ENCODE results near the gene RNASE4.
"Not testable (repeated sequence)": the region's sequence is repeated elsewhere in the genome, so short reads cannot be mapped to it uniquely, and the experiment has no call there.

The RNASE4 gene, protein sequence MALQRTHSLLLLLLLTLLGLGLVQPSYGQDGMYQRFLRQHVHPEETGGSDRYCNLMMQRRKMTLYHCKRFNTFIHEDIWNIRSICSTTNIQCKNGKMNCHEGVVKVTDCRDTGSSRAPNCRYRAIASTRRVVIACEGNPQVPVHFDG

DNA sequence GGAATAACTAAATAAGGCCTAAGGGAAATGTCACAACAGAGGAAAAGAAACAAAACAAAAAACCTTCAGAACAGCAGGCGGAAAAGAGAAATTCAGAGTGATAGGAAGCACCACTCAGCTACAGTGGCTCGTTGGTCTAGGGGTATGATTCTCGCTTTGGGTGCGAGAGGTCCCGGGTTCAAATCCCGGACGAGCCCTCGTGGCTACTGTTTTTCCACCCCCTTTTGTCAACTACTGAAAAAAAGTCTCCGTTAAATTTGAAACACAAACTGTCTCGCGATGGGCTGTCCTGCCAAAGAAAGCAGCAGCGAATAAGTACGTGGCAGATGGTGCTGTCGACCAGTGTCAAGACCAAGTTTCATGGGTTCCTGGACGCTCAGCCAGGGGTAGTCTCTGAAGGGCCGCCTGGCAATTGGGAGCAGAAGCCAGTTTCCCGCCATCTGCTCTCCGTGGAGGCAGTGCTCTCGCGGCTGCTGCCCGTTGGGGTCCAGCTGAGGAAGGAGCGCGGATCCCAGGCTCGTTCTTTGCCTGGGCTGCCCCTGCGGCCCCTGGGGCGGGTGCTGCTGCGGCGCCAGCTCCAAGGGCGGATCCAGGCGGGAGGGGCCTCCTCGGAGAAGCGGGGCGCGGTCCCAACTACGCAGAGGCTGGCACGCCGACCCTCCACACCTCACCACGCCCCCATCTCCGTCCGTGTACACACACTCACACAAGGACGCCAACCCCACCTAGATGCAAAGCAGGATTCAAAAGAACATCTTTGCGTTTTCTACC is at the start of gene RNASE4:
Gene RNASE4, plus strand, starts transcription at position 670 of the 771 bp plus-strand sequence. CDS start 14,812 bp downstream, outside the sequence.
- DNase-seq (ENCODE audit: low read depth), result peak; percentile 75

DNA sequence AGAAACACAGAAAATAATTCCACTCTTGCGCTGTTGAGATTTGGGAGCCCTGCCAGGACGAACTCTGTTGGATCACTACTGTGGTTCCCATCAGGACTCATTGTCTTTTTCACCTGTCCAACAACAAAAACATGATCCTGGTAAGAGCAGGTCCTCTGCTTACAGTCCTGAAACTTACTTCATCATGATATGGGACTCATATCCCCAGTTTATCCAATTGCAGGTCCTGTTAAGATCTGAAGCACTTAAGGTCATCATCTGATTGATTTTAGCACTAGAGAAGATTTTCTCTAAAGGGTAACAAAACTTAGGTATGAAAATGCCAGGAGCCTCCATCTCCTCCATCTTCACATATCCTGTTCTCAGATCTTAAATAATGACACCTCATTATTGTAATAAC is 42.8 kb upstream of the RNASE4 start, which contains the start of gene OR6S1:
Gene OR6S1, minus strand, starts transcription at position 101 of the 400 bp plus-strand sequence. Its CDS starts 0 bp downstream, at position 101.
- DNase-seq (ENCODE audit: low read depth), result no peak

DNA sequence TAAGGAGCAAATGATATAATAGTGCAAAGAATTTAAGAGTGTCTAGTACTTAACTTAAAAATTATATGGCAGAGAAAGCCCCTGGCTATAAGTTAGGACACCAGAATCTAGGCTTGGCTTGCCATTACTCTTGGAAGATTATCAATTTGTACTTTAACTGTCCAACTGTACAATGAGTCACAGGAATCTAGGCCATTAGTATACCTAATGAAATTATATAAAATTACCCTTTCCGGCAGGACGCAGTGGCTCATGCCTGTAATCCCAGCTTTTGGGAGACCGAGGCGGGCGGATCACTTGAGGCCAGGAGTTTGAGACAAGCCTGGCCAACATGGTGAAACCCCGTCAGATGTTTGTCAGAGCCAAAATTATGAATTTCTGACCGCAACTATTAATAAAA is 42.2 kb upstream of the RNASE4 start:
- DNase-seq (ENCODE audit: low read depth), result no peak

DNA sequence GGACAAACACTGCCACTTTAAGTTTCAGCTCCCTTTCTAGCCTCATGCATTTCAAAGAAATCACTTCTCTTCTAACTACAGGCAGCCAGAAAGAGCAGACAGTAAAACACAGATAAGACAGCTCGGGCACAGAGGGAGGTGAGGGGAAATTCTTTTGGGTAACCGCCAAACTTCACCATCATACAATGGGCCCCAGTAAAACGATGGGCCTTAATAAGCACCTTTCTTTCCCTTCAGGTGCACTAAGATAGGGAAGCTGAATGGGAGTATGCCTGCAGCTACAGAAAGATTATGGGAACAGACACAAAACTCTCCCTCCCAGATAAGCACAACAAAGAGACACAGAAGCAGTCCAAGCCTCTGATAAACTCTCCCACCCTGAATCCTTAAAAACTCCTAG is 41.6 kb upstream of the RNASE4 start:
- DNase-seq (ENCODE audit: low read depth), result not testable (repeated sequence)

DNA sequence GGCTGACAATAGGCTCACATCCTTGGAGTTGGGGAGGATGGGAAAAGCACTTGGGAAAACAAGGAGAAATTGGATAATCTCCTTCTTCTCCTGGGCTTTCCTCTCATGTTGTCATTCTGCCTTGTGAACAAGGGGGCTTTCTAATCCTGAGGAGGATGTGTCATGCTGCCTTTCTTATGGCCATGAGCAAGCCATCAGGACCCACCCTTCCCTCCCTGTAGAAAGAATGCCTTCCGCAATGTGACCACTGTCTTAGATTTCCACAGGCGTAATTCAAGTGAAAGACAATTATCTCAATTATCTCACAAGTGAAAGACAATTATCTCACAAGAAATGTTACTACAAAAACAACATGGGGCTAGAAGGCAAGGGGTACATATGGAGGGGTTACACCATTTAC is 39.8 kb upstream of the RNASE4 start:
- DNase-seq (ENCODE audit: low read depth), result no peak

DNA sequence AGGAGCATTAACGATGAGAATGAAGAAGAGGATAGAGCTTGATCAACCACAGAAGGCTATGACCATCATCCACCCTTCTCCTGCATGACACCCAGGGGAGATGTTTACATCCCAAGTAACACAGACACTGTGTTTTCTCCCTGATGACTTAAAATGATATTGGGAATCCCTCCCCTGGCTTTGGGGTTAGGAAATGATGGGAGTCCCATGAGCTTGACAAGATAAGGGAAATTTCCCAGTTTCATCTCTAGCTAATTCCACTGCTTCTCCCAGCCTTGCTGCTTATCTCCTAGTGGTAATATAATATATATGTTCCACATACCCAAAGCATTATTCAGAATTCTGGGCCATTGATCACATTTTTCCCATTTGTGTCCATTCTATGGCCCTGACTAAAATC is 38.9 kb upstream of the RNASE4 start:
- no peak for DNase-seq (ENCODE audit: low read depth)

DNA sequence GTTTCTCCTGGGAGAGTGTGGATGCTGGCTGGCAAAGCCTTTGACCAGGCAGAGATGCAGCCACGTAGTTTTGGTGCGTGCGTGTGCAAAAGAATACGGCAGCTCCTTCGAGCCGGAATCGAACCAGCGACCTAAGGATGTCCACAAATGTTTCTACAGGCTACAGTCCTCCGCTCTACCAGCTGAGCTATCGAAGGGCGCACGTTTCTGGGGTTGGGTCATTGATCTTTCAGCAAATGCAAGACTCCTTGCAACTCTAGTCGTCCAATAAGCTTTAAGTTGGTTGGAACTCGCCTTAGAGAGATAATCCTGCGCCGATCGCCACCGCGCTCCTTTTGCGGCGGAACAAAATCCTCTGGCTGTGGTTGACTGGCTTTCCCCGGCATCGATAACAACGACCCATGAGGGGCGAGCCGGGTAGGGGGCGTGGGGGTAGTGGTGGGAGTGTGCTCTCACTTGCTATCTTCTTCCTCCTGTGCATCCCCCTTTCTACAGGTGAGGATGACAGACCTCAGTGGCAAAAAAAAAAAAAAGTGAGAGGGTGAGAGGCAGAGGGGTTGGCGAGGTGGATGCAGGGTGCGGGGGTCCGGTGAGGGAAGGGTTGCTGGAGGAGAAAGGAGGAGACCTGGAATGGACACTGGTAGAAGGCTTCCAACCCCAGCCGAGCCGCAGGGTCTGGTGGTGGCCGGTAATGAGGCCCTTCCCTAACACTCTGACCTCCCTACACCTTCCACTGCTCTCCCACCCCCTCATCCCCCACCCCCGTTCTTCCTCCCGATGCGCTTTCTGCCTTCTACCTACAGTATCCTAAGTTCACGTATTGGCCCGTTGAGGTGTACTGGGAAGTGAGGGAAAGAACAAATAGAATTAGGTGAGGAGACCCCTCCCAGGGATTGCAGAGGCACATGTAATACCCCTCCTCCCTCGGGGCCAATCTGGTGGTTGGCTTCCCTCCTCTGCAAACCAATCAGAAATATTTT is 31.1 kb upstream of the RNASE4 start:
- DNase-seq (ENCODE audit: low read depth), result peak; percentile 17

DNA sequence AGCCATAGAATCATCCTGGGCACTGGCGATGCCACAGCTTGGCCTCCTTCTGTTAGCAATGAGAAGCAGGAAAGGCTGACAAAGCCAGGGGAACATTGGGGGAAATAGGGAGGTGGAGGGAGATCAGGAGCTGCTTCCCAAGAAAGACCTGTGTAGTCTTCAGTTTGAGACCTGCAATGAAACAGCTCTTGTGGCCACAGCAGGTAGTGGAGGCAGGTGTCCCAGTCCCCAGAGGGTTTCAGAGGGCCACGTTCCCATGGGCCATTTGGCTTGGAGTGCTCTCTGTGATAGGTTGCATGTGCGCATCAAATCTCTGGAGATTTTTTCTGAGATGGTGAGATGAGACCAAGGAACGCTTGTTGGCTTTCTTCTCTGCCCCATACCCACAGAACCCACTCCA is 28.5 kb upstream of the RNASE4 start:
- DNase-seq (ENCODE audit: low read depth), result no peak

DNA sequence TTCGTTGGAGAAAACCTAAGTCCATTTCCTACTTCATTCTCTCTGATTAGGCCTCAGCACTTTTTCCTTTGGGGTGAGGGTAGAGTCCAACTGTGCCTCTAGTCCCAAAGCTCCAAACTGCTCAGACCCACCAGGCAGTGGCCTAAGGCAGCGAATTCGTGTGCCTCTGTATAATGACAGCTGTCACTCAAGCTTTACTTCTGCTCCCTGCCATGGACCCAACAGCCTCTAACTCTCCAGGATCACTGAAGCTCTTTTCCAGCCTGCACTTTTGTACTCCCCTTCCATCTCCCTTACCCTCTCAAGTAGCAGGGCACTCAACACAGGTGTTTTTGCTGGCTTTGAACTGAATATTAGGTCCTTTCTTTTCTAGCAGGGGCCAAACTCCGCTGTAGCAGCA is 28.1 kb upstream of the RNASE4 start:
- no peak for DNase-seq (ENCODE audit: low read depth)

DNA sequence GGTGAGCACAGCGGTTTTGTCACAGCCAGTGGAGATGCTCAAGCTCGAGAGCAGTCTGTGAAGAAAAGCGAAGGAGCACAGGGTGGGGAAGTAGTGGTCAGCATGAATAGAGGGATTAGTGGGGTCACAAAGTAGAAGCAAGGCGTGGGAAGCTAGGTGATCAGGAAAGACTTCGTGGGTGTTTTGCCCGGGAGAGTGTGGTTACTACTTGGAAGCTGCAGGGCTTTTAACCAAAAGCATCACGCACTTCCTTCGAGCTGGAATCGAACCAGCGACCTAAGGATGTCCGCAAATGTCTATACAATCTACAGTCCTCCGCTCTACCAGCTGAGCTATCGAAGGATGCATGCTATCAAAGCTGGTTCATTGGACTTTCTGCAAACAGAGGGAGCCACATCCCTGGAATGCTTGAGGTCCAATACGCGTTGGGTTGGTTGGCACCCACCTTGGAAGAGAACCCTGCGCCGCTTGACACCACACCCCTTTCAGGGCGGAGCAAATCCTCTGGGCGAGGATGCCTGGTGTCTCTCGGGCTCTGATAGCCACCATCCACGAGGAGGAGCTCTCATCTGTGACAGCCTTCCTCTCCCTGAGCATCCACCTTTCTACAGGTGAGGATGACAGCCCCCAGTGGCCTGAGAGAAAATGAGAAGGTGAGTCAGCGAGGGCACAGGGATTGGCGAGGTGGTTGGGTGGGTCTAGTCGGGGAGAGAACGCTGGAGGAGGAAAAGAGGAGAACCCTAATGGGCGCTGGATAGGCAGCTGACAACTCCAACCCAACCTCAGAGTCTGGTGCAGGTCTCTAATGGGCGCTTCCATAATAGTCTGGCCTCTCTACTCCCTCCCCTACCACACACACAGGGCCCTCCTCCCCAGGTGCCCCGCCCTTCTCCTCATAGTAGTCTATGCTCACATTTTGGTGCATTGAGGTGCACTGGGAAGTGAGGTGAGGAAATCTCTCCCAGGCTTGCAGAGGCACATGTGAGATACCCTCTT is 26.8 kb upstream of the RNASE4 start:
- DNase-seq (ENCODE audit: low read depth), result no peak

DNA sequence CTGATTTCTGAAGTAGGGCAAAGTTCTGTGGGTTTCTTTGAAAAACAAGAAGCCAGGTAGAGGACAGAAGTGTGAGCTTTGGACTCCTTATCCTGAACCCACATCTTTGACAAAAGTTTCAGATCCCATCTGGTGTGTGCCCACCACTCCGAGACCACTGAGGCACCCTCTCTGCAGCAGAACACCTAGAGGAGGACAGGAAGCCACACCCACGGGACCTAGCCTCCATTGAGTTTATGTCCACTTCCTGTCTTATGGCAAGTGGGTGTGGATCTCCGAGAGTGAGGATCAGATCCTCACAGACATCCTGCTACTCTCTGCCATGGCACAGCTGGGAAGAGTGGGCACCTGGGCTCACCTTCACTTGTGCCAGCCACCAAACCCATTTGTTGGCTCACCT is 26.1 kb upstream of the RNASE4 start:
- no peak for DNase-seq (ENCODE audit: low read depth)

DNA sequence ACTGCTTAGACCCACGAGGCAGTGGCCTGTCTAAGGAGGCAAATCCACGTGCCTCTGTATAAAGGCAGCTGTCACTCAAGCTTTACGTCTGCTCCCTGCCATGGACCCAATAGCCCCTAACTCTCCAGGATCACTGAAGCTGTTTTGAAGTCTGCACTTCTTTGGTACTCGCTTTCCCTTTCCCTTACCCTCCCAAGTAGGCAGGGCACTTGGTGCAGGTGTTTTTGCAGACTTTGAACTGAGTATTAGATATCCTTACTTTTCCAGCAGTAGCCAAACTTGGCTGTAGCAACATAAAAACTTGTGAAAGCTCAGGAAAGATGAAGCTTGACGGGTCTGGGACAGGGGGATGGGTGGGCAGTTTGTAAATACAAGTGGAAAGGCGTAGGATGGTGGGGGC is 25.0 kb upstream of the RNASE4 start:
- no peak for DNase-seq (ENCODE audit: low read depth)

DNA sequence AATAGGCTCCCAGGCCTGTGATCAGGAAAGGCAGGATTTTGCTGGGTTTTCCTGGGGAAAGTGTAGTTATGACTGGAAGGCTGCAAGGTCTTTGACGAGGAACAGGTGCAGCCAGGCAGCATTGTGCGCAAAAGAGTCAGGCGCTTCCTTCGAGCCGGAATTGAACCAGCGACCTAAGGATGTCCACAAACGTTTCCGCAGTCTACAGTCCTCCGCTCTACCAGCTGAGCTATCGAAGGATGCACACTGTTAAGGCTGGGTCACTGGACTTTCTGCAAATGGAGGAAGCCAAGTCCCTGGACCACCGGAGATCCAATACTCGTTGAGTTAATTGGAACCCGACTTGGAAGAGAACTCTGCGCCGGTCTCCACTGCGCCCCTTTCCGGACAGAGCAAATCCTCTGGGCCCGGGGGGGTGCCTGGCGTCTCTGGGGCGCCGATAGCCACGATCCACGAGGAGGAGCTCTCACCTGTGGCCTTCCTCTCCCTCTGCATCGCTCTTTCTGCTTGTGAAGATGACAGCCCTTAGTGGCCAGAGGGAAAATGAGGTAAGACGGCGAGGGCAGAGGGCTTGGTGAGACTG is 24.5 kb upstream of the RNASE4 start:
- DNase-seq (ENCODE audit: low read depth), result no peak

DNA sequence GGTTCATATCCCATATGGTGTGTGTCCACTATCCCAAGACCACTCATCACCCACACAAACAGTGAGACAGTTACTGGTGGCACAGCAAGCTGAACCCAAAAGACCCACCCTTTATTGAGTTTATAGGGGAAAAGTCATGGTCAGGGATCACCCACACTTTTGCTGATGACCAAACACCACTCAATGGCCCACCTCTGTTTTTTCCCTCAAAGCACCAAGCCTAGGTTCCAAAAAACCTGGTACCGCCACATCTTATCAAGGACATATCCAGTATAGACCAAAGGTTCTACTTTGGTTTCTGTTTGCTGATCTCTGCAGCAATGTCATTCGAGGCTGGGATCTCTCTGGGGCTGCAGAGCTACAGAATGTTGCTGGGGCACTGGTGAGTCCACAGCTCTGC is 23.2 kb upstream of the RNASE4 start:
- no peak for DNase-seq (ENCODE audit: low read depth)

DNA sequence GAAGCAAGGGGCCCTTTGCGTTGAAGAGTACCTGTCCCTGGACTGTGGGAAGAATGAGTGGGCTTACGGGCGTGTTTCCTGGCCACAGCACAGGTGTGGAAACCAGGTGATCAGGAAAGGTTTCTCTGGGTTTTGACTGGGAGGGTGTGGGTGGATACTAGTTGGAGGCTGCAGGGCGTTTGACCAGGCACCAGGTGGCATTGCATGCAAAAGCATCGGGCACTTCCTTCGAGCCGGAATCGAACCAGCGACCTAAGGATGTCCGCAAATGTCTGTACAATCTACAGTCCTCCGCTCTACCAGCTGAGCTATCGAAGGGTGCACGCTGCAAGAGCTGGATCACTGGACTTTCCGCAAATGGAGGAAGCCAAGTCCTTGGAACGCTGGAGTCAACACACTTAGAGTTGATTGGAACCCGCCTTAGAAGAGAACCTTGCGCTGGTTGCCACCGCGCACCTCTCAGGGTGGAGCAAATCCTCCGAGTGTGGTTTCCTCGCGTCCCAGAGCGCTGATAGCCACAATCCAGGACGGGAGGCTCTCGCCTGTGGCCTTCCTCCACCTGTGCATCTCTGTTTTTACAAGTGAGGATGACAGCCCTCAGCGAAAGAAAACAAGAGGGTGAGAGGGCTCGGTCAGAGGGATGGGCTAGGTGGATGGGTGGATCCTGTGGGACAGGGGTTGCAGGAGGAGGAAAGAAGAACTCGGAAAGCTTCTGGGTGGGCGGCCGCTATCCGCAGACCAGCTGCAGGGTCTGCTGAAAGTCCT is 21.2 kb upstream of the RNASE4 start:
- DNase-seq (ENCODE audit: low read depth), result peak; percentile 18

DNA sequence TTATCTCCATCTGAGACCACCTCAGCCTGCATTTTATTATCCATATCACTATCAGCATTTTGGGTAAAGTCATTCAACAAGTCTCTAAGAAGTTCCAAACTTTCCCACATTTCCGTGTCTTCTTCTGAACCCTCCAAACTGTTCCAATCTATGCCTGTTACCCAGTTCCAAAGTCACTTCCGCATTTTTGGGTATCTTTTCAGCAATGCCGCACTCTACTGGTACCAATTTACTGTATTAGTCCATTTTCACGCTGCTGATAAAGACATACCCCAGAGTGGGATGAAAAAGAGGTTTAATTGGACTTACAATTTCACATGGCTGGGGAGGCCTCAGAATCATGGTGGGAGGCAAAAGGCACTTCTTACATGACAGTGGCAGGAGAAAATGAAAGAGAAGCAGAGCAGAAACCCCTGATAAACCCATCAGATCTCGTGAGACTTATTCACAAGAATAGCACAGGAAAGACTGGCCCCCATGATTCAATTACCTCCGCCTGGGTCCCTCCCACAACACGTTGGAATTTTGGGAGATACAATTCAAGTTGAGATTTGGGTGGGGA is 17.9 kb upstream of the RNASE4 start:
- DNase-seq (ENCODE audit: low read depth), result not testable (repeated sequence)

DNA sequence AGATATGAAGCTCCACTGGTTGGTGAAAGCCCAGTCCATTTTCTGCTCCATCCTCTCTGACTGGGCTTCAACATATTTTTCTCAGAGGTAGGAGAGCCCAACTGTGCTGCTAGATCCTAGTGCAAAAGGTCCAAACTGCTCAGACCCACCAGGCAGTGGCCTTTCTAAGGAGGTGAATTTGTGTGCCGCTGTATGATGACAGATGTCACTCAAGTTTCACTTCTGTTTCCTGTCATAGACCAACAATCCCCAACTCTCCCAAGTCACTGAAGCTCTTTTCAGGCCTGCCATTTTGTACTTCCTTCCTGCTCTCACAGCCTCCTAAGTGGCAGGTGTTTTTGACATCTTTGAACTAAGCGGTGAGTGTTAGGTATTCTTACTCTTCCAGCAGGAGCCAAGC is 16.4 kb upstream of the RNASE4 start:
- no peak for DNase-seq (ENCODE audit: low read depth)

DNA sequence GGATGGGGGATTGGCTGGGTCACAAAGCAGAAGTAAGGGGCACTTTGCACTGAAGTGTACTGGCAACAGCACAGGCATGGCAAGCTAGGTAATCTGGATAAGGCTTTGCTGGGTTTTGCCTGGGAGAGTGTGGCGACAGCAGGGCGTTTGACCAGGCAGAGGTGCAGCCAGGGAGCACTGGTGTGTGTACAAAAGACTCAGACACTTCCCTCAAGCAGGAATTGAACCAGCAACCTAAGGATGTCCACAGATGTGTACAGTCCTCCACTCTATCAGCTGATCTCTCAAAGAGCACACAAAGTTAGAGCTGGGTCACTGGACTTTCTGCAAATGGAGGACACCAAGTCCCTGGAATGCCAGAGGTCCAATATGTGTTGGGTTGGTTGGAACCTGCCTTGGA is 15.4 kb upstream of the RNASE4 start:
- no peak for DNase-seq (ENCODE audit: low read depth)

DNA sequence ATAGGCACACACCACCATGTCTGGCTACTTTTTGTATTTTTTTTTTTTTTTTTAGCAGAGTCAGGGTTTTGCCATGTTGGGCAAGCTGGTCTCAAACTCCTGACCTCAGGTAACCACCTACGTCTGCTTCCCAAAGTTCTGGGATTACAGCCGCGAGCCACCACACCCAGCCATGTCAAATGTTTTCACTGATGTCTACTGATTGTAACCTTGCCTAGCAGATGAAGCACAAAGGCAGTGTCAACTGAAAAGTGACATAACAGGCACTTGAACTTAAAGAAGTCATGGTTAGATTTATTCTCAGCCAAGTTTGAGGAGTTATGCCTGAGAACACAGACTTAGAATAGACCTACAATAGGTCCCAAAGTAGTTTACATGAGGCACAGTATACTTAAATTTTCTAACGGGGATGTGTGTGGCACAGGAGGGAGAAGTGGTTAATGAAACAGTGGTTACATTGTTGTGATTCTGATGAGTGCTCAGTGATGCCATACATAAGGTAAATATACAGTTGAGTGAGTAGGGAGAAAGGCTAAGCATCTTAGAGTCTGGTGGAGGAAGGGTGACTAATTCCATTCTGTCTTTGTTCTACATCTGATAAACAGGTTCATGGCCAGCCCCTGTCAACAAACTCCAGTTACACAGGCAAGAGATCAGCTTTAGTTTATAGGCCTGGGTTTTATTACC is 12.6 kb upstream of the RNASE4 start:
- DNase-seq (ENCODE audit: low read depth), result no peak

All from stromal cell of bone marrow (primary cell).